Ecto neural progenitor cell (in vitro differentiated cells): ENCODE results near the gene UVRAG.
A peak's percentile ranks its signal among the peaks of the same experiment; 100 is the strongest.
"Not testable (repeated sequence)": the region's sequence is repeated elsewhere in the genome, so short reads cannot be mapped to it uniquely, and the experiment has no call there.

Experiments used
- DNase-seq: peaks from one replicate; pipeline ENCODE4 v3.0.0-alpha.2; 2018; ENCODE audit warnings: low spot score

UVRAG gene

GRCh38 chr11:75966537-75967287 is 151.7 kb downstream of the UVRAG start:
- no peak for DNase-seq

DNA sequence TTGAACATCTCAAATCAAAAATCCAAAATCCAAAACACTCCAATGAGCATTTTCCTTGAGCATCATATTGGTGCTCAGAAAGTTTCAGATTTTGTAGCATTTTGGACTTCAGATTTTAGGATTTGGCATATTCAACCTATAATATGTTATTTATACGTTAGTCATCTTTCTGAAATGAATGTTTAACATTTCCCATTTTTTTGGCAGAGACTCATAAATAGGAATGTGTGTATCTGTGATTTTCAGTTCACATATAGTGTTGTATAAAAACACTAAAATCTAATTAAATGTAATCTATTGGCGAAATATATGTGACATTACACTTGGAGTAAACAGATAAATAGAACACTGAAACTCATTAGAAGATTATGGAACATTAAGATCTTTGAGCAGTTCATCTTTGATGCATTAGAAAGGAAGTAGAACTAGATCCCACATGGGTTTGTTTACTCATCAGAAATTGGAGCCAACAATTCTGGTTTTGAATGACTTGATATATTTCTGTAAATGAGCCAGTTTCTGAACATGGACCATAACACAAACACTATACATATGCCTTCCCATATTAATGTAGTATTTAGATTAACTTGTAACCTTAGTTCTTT is 153.1 kb downstream of the UVRAG start:
- no peak for DNase-seq

DNA sequence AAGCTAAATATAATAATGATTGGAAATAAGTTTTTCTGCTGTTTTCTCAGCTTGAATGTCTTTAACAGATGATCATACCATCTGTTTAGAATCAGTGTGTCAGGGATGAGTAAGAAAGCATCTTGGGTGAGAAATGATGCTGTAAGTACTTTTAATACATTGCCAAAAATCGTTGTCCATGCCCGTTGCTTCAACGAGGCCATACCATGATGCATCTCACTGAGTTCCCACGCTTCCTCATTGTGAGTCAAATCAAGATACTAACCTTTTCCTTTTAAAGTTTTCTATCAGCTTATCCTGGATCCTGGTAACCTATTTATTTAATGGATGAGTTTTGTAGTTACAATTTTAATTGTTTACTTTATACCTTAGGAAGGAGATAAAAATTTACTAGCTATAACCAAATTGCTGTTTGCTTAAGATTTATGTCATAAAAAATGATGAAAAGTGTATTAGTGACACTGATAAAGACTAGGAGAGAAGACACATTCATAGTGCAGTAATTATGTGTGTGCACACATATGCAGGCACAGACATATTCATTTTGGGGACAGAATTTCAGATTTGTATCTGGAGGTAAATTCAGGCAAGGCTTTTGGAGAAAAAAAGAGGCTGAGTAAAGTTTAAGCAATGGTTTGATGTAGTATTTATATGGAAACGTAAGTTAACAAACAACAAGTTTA is 154.8 kb downstream of the UVRAG start:
- DNase-seq = no peak

DNA sequence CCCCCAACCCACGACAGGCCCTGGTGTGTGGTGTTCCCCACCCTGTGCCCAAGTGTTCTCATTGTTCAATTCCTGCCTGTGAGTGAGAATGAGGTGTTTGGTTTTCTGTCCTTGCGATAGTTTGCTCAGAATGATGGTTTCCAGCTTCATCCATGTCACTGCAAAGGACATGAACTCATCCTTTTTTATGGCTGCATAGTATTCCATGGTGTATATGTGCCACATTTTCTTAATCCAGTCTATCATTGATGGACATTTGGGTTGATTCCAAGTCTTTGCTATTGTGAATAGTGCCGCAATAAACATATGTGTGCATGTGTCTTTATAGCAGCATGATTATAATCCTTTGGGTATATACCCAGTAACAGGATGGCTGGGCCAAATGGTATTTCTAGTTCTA is 158.7 kb downstream of the UVRAG start:
- DNase-seq = not testable (repeated sequence)

DNA sequence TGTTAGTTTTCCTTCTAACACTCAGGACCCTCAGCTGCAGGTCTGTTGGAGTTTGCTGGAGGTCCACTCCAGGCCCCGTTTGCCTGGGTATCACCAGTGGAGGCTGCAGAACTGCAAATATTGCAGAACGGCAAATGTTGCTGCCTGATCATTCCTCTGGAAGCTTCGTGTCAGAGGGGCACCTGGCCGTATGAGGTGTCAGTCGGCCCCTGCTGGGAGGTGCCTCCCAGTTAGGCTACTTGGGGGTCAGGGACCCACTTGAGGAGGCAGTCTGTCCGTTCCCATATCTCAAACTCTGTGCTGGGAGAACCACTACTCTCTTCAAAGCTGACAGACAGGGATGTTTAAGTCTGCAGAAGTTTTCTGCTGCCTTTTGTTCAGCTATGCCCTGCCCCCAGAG is 164.1 kb downstream of the UVRAG start:
- not testable (repeated sequence) for DNase-seq

DNA sequence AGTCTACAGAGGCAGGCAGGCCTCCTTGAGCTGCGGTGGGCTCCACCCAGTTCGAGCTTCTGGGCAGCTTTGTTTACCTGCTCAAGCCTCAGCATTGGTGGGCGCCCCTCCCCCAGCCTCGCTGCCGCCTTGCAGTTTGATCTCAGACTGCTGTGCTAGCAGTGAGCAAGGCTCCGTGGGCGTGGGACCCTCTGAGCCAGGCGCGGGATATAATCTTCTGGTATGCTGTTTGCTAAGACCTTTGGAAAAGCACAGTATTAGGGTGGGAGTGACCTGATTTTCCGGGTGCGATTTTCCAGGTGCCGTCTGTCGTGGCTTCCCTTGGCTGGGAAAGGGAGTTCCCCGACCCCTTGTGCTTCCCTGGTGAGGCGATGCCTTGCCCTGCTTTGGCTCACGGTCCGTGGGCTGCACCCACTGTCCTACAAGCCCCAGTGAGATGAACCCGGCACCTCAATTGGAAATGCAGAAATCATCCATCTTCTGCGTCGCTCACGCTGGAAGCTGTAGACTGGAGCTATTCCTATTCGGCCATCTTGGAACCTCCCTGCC is 164.5 kb downstream of the UVRAG start:
- peak; percentile 66 for DNase-seq

GRCh38 chr11:75980031-75980430 is 165.0 kb downstream of the UVRAG start:
- DNase-seq = no peak

GRCh38 chr11:75981546-75981945 is 166.5 kb downstream of the UVRAG start:
- DNase-seq = no peak

DNA sequence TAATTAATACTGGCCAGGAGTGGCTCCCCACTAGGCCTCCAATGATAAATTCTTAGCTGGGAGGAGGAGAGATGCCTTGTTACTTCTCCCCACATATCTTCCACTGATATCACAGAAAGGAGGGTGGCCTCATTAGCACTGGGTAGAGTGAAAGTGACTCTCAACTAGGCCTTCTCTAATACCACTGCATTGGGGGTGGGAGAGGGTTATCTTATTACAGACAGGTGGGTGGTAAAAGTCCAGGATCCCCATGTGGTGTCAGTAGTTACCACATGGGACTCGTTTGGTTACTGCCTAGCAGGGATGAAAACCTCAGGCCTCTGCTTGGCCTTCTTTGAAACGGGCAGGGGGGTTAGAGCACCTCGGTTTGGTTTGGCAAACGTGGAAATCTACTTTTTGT is 167.3 kb downstream of the UVRAG start:
- DNase-seq = no peak

GRCh38 chr11:75986966-75987365 is 172.0 kb downstream of the UVRAG start:
- no peak for DNase-seq

GRCh38 chr11:75993126-75993525 is 178.1 kb downstream of the UVRAG start:
- no peak for DNase-seq

DNA sequence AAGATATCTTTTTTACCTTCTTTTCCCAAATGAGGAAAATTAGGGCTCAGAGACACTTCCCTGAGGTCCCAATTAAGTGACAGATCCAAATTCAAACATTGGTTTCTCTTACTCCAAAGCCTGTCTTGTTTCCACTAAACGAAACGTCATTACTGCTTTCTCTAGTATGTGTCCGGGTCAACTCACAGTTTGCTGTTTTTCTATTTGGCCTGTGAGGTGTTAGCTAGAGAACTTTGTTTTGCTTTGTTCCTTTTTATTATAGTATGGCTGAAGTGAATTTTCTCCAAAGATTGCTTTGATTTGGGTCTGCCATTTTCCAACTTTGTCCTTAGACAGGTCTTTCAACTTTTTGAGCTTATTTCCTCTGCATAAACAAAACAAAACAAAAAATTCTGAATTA is 179.6 kb downstream of the UVRAG start:
- DNase-seq = no peak

DNA sequence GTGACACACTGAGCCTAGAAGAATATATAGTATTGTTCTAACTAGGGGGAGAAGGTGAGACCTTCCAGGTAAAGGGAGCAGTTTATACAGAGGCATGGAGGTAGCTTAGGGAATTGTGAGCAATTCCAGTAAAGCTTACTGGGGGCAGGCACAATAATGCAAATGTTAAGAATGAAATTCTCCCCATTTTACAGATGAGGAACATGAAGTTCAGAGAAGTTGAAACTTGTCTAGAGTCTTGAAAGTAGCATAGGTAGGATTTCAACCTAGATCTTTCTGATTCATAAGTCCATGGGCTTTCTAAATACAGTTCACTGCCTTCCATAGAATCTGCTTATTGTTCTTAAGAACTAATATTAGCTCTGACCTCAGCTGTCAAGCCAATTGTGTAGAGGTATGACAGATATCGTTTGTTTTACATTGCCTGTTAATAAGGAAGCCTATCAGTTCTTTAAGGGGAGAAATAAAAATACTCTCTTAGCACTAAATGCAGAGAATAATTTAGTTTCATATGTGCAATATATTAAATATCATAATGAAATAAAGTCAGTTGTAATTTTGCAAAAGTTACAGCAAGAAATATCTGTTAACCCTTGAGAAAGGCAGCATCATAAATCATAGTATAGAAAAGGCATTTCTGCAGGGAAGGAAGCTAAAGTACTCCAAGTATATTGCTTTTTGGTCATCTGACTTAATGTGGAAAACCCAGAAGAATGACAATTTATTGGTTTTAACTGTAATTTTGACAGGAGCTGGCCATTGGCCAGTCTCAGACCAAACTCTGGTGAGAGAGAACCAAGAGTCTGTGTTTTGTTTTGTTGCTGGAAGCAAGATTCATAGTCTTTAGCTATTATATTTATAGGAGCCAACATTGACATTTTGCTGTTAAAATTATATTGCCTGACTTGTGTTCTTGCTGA is 181.8 kb downstream of the UVRAG start:
- DNase-seq = no peak

- no peak for DNase-seq
Observed at GRCh38 chr11:76004400-76004799, 189.4 kb downstream of the UVRAG start.

DNA sequence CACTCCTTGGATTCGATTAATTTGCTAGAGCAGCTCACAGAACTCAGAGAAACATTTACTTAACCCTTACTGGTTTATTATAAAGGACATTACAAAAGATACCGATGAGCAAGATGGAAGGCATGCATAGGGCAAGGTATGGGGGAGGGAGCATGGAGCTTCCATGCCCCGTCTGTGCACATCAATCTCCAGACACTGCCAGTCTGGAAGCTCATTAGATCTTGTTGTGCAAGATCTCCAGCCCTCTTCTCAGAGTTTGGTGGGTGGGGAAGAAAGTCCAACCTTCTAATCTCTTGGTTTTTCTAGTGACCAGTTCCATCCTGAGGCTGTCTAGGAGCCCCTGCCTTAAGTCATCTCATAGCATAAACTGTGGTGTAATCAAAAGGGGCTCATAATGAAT is 190.7 kb downstream of the UVRAG start:
- no peak for DNase-seq

DNA sequence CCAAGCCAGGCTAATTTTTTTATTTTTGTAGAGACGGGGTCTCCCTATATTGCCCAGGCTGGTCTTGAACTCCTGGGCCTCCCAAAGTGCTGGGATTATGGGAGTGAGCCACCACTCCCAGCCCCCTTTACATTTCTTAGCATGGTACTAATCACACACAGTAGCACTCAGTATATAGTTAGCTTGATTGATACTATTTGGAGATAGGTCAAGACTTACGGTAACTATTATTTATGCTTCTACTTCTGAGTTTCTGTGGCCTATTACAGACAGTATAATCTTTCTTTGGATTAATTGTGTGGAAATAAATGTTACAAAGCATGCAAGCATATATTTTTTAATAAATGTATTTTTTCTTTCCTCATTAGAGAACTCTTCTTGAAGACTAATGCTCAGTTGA is 192.2 kb downstream of the UVRAG start:
- no peak for DNase-seq

GRCh38 chr11:76008474-76008873 is 193.5 kb downstream of the UVRAG start:
- no peak for DNase-seq

DNA sequence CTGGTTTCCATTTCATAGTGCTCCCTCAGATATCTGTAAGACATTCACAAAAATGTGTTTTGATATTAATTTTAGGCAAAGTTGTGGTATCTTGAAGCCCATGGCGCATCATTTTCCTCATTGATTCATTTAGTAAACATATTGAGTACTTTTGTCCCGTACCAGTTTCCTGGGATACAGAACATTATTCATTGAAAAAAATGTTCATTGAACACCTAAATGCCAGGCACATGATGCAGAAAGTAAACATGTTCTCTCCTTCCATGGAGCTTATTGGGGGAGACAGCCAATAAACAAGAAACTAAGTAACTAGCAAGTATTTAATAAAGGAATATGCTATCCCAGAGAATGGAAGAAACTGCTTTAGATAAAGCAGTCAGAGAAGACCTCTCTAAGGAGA is 195.0 kb downstream of the UVRAG start:
- DNase-seq = no peak

DNA sequence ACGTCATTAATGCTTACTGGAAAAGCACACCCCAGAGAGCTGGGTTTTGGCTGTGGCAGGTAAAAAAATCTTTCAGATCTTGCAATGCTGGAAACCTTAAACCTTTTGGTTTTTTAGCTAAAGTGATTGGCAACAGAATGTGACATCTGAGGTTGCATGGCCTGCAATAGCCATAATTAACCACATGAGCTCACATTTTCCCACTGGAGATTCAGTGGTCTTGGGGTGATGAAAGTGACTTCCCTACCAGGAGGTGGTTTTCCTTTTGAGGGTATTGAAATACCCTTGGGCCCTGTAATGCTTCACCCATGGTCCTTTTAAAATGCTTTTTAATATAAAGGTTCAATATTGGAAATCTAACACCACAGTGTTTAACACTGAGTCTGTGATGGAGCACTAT is 198.5 kb downstream of the UVRAG start:
- no peak for DNase-seq

- no peak for DNase-seq
Observed at GRCh38 chr11:76023236-76024068, 208.4 kb downstream of the UVRAG start.

DNA sequence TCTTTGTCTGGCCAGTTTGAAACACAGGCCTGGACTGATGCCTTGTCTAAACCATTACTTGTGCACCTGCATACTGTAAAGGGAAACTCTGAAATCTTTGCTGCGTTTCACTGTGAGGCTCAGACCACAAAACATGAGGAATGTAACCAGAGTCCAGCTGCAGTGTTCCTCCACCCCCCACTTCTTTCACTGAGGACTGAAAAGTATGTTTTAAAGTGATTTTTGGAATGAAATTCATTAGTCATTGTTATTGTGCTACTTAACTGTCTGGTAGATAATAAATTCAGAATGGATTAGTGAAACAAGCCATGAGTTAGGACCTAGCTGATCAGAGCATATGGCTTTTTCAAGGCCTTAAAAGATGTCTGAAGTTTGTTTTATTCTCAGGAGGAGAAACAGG is 210.1 kb downstream of the UVRAG start:
- no peak for DNase-seq
